HG03095 (cell line): ENCODE data around the gene ASCL2.
"Not testable (repeated sequence)": the region's sequence is repeated elsewhere in the genome, so short reads cannot be mapped to it uniquely, and the experiment has no call there.

Source experiments
- ATAC-seq: cut with Tn5 transposase; IDR thresholded peaks from one replicate; pipeline ENCODE4 v1.9.1; 2021; ENCODE audit warnings: moderate library complexity; ENCODE audit not compliant: unreplicated experiment

ASCL2 gene

DNA sequence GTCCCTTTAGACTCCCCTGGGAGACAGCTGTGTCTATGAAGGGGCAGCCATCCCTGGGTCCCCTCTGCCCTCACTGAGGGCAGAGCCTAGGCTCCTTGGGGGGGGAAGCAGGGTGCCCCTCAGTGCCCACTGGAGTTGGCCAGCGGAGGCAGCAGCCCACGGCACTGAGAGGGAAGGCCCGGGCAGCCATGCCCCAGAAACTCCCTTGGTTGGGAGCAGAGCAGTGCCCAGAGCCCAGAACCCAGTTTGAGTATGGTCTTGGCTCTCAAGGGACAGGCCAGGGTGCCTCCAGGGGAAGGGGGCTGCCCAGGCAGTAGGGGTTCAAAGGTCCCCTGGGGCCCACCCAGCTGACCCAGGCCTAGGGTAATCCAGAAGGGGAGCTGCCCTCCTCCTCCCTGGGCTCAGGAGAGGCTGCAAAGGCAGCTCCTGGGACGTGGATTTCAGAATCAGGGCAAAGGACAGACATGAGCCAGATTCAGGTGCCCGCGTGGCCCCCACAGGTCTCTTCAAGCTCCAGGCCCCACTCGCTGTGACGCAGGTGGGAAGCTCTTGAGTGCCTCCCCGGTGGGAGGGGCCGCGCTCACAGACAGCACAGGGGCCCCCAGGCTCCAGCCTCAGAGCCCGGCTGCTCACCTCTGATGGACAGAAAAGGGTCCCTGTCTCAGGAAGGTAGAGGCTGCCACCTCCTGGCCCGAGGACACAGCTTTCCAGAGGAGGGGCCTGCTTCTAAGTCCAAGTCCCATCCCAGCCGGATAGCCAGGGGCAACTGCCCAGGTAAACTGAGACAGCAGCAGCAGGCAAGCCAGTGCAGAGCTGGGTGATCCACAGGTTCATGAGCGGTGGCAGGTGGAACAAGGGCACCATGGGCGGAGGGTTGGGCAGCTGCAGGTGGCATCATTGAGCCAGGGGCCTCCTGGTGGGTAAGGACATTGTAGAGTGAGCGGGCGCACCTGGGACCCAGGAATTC lies 28.7 kb upstream of the ASCL2 start:
- no peak for ATAC-seq

DNA sequence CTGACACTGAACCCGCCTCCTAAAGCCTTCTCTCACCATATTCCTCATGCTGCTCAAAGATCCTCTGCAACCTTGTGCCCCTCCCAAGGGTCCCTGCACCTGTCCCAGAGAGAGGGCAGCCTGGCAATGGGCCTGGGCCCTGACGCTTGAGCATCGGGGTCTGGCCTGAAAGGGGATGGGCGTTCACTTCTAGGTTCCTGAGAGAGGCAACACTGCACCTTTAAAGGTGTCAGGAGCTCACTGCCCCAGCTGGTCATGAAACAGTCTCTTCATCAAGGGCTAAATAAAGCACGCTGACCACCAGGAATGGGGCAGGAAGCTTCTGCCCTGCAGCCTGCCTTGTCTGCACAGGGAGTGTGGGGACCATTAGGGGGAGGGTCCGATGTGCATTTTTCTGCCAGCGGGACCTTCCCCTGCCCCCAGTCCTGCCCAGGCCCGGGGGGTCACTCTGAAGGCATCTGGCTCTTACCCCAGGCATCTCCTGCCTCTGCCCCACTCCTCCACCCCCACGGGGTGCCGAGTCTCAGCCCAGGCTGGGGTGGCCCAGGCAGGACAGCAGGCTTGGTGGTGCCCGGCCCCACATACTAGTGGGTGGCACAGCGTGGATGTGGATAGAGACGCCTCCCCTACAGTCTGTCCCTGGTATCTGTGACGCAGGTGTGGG lies 27.9 kb upstream of the ASCL2 start:
- no peak for ATAC-seq

DNA sequence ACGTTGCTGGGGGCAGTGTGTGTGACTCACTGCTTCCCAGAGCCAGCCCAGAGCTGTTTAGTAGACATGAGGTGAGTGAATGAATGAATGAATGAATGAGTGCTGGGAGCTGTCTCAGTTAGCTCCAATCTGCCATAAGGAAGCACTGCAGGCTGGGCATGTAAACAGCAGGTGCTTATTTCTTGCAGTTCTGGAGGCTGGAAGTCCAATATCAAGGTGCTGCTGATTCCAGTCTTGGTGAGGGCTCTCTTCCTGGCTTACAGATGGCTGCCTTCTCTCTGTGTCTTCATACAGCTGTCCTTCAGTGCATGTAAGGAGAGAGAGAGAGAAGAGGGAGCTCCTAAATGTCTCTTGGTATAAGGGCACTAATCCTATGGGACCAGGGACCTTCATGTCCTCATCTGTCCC lies 27.2 kb upstream of the ASCL2 start:
- no peak for ATAC-seq

DNA sequence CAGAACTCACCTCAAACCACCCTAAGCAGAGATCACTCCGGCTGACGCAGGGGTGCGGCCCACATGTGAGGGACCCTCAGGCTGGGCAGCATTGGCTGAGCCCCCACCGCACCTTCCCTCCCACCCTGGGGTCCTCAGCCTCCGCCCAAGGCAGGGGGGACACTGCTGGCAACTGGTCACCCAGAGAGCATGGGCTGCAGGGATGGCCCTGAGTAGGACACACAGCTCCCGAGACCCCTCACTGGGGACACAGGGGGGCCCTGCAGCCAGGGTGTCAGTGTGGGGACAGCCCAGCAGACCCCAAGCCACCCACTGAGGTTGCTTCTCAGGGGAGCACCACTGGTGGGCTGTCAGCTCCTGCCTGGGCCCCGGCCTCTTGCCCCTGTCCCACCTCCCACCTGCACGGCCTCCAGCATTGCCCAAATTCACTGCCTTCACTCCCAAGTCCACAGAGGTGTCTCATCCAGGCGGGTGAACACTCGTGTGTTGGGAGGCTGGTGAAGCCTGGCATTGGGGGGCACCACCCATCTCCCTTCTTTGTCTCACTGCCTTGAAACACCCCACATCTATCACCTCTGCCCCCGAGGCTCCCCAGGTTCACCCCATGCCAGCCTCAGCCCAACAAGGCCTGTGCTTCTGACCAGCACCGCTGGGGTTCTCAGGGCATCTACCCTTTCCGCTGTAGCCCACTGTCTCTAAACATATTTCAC lies 26.7 kb upstream of the ASCL2 start:
- ATAC-seq: no peak

DNA sequence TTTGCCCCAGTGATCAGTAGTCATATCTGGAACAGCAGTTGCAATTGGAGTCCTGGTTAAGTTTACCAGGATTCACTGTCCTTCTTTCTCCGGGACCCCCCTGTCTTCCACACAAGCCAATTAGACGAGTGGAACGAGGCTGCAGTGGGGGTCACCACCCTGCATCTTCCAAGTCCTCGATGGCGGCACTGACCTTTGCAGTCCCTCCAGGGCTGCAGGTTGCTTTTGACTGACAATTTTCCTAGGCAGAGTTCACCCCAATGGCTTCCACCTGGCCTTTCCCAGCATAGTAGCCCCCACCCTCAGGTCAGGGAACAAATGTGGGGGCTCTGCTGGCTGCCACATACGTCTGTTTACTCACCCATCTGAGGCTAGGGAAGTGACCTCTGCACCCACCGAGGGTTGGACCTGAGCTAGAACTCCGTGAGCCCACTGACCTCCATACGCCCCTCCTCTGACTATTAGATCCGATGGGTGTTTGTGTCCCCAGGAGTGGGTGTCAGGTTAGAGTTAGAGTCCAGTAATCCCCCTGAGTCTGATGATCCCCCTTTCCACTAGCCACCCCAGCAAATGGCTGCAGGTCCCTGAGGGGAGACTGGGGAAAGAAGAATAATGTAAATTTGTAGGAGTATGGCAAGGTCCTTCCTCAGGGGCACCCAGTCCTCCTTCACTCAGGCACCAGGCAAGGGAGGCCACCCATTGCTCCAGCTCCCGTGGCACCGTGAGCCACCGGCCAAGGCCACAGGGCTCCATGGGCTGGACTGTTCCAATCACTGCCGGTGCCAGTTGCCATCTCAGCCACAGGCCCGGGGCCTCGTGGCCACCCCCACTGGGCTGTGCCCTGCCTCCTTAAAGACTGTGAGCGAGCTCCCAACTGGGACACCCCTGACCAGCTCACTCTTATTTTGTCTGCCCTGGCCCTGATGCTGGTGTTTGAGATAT lies 25.9 kb upstream of the ASCL2 start:
- no peak for ATAC-seq

DNA sequence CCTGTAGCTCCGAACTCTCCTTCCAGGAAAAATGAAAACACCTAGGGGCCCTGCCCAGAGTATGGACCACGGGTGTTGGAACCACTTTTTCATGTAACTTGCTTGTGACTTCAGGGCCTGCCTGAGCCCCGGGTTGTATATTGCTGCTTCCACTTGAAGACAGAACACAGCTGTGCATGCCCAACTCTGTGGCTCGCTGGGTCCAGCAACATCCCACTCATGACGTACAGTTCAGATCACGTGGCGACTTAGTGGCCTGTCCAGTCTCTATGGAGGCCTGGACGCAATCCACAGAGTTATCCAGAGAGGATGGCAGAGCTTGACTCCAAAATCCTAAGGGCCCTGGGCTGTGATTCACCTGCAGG lies 24.5 kb upstream of the ASCL2 start:
- no peak for ATAC-seq

DNA sequence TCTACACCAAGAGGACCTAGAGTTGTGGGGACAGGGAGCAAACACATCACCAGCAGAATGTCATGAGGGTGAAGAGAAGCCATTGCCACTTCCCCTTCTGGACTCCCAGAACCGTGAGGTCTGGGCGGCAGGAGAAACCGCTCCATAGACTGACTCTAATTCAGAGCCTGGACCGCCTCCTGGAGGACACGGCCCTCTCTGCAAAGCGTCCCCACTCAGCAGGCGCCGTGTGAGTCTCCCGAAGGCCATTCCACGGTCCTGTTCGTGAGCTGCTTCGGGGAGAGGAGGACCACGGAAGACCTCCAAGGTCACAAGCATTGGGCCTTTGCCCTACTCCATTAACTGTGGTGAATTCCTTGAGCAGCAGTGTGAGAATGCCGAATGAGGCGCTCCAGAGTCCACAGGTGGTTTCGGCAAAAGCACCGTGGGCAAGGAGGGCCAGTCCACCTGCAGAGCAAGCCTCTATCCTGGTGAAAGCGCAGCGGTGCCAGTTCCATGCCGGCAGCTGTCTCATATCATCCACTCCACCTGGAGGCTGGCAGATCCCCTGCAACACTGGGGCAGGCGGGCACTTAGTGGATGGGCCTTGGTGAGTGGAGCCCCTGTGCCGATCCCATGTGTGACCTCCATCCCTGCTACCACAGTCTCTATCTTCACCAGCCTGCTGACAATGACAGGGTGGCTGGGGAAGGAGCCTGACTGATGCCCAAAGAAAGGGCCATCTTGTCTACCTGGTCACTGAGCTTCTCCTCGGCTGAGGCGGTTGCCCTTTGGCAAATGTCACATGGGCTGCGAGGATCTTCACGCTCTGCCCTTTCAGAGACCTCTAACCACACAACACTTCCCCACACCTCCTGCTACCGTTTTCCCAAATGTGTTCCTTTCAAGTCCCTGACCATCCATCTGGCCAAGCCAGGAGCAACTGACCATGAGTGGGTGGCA lies 23.9 kb upstream of the ASCL2 start:
- ATAC-seq: no peak

DNA sequence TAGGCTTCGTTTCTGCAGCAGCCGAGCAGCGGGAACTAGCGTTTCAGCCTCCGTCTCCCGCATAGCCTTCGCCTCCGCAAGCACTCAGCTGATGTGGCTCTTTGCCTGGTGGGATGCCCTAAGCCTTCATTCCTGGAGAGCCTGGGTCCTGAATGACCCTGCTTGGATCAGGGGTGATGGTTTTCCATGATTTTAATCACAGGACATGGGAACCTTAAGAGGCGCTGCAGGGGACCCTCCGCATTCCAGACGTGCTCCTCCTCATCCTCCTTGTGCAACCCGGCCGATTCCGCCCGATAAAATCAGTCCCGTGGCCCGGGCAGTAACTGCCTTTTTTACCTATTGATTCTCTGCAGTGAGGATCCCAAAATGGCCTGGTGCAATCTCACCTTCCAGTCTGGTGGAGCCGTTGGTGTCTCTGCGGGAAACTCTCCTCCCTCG lies 23.2 kb upstream of the ASCL2 start:
- ATAC-seq: no peak

DNA sequence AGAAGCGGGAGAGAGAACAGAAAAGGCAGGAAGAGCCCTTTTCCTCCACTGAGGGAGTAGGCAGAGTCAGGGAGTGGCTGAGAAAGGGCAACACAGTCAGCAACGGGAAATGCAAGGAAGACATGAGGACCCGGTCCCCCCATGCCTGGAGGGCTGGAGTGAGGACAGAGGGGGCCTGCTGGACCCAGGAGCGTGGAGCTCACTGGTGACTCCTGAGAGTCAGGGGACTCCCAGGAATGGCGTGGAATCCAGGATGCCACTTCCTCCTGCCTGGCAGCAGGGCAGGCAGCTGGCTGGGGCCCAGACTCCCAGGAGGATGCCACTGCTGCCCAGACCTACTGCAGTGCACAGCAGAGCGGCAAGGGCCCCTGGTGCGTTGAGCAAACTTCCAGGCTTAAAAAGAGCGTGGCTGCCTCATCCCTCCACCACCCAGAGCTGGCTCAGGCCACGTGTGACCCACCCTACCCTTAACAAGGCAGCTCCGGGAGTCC lies 20.0 kb upstream of the ASCL2 start:
- ATAC-seq: no peak

DNA sequence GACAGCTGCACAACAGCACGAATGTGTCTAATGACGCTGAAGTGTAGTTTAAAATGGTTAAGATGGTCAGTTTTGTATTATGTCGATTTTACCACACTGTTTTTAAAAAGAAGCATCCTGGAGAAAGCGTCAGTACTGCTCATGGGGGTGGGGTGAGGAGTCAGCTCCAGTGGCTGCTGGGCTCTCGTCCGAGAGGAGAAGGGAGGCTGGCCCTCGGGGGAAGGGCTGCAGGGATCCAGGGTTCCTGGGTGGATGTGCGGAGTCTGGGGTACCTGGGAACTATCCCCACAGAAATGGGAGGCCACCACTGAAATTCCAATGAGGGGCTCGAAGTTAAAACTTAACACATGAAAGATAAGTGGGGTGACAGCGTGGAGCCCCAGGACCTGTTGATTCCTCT lies 19.5 kb upstream of the ASCL2 start:
- no peak for ATAC-seq

DNA sequence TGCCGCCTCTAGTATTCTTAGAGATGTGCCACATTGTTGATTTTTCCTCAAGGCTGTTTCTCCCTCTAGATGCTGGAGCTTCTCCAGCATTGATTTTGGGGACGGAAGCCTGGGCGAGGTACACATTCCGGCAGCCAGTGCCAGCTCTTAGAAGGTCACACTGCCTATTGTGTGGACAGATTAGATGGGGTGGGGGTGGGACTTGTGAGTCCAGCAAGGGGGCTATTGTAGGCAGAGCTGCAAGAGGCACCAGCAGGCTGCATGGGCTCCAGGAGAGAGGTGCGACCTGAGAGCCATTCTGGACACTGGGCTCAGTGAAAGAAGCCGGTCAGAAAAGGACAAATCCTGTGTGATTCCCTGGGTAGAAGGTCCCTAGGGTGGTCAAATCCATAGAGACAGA lies 19.0 kb upstream of the ASCL2 start:
- no peak for ATAC-seq

DNA sequence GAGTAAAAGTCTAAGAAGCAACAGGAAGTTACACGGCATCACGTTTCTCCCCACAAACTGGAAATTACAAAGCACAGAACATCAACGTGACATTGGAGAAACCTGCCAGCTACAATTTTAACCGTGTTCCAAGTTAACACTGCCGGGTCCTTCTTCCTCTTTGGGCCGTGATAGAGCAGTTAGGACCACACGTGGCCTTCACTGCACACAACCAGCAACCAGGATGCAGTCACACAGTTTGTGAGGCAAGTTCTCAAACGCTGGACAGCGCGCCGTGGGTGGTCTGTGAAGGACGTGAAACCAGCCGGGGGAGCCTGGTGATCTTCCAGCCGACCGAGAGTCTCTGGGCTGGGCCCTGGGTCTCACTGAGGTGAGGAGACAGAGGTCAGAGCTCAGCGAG lies 16.7 kb upstream of the ASCL2 start:
- ATAC-seq: no peak

DNA sequence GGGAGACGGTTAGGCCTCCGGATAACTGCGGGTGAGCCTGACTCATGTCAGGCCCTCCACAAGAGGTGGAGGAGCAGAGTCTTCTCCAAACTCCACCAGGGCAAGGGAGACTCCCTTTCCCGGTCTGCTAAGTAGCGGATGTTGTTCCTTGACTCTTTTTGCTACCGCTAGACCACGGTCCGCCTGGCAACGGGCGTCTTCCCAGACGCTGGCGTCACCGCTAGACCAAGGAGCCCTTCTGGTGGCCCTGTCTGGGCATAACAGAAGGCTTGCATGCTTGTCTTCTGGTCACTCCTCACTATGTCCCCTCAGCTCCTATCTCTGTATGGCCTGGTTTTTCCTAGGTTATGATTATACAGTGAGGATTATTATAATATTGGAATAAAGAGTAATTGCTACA lies 16.0 kb upstream of the ASCL2 start:
- ATAC-seq: not testable (repeated sequence)

DNA sequence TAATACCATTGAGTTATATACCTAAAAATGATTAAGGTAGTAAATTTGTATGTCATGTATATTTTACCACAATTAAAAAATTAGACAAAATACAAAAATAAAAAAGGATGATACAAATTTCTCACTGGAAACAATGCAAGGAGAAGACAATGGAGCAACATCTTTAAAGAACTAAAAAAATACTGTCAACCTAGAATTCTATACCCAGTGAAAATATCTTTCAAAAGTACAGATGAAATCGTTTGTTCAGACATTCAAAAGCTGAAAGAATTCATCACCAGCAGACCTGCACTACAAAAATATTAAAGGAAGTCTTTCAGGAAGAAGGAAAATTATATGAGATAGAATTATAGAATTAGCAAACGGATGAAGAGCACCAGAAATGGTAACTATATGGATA lies 9.8 kb upstream of the ASCL2 start:
- no peak for ATAC-seq

DNA sequence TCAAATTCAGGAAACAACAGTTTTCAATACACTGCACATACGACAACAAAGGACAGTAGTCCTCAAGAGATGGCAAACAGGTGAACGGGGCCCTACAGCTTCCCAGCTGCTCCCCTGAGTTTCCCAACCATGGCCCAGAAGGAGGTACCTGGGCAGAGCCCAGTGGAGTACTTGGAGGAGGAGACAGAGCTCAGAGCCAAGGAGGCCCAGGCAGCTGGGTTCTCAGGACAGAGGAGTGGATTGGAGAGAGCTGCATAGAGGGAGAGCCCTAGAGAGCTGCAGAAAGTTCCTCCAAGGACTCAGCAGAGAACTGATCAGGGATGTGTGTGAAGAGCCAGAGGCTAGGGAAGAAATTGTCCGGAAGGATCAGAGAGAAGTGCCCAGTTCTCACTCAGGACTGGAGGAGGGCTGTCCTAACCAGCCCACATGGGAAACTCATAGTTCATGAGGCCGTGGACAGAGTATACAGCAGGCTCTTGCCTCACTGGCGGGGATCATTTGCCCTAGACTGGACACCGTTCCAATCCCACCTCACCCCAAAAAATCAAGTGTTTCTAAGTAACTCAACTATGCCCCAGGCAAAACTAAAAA lies 7.6 kb upstream of the ASCL2 start:
- no peak for ATAC-seq

DNA sequence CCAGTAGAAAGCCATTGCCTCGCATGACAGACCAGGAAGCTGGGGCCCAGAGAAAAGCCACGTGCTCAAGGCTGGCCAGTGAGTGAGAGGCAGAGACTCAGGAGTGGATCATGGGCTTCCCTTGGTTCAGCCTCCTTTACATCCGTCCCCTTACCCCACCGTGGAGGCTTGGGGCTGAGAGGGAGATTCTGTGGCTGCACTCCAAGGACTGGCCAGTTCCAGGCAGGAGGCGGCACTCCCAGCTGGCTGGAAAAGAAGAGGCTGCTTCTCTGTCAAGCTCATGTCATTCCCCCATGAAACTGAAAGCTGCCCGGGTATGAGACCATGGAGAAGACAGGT lies 6.6 kb upstream of the ASCL2 start:
- ATAC-seq: no peak

DNA sequence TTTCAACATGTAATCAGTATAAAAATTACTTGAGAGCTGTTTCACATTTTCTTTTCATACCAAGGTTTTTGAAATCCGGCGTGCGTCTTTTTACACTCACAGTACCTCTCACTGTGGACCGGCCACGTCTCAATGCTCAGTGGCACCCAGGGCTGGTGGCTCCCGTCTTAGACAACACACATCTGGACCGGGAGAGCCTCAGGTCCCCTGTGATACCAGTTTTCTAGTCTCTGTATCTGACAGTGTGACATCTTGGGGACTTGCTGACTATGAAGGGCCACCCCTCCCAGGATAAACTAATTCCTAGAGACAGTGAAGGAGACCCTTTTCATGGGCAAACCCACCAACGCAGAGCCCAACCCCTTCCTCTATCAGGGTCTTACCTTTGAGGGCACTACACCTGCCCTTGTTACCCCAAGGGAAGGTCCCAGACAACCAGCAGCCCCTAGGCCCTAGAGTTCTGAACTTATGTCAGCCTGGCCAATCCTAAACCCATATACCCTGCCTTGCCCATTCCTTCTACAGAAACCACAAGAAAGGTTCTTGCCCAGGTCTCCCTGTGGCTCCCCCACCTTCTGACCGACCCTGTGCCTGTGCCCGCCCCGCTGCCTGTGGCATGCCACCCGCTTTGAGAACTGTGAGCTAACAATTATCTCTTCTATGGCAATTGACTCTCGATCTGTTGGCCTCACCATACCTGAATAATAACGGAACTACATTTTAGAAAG lies 6.1 kb upstream of the ASCL2 start:
- ATAC-seq: no peak
